Astrocyte (in vitro differentiated cells and primary cell): ENCODE results near the gene SELENOF. TPM values are rescaled to one million over a fixed set of nuclear protein-coding genes. Genes with fewer than 3 reads are reported as not detected.

ENCODE experiments used
- DNase-seq: peaks from one replicate; pipeline ENCODE4 v3.0.0-alpha.2; 2010; ENCODE audit warnings: low read depth
- FAIRE-seq: peaks from 2 replicates; lab custom pipeline; 2011; peaks lifted over from hg19 to GRCh38; lab: Jason Lieb, UNC
- H2AFZ ChIP-seq: 2 replicates; pipeline ENCODE4 v1.6.0; 2012; ENCODE audit warnings: low read depth, low read length, inconsistent platforms
- H3K27ac ChIP-seq: 2 replicates; pipeline ENCODE4 v1.5.1; 2011; ENCODE audit warnings: low read depth, low read length, inconsistent platforms
- H3K27me3 ChIP-seq: 2 replicates; pipeline ENCODE4 v1.6.0; 2011; ENCODE audit warnings: low read length, inconsistent platforms; ENCODE audit not compliant: insufficient read depth
- H3K36me3 ChIP-seq: 2 replicates; pipeline ENCODE4 v1.5.1; 2011; ENCODE audit warnings: low read length, inconsistent platforms; ENCODE audit not compliant: insufficient read depth
- H3K4me1 ChIP-seq: 2 replicates; pipeline ENCODE4 v1.5.1; 2011; ENCODE audit warnings: low read length, inconsistent platforms; ENCODE audit not compliant: insufficient read depth
- H3K4me2 ChIP-seq: 2 replicates; pipeline ENCODE4 v1.6.0; 2012; ENCODE audit warnings: low read length, inconsistent platforms
- H3K4me3 ChIP-seq: 2 replicates; pipeline ENCODE4 v1.5.1; 2011; ENCODE audit warnings: low read depth, mild to moderate bottlenecking, low read length, inconsistent platforms; ENCODE audit not compliant: insufficient read depth
- H3K79me2 ChIP-seq: 2 replicates; pipeline ENCODE4 v1.6.0; 2012; ENCODE audit warnings: mild to moderate bottlenecking, low read length, inconsistent platforms; ENCODE audit not compliant: insufficient read depth
- H3K9ac ChIP-seq: 2 replicates; pipeline ENCODE4 v1.6.0; 2012; ENCODE audit warnings: mild to moderate bottlenecking, low read length, inconsistent platforms
- H3K9me3 ChIP-seq: 2 replicates; pipeline ENCODE4 v1.5.1; 2012; ENCODE audit warnings: low read depth, mild to moderate bottlenecking, low read length, inconsistent platforms; ENCODE audit not compliant: insufficient read depth
- H4K20me1 ChIP-seq: 2 replicates; pipeline ENCODE4 v1.6.0; 2012; ENCODE audit warnings: low read length, inconsistent platforms; ENCODE audit not compliant: insufficient read depth
- H3K27ac Mint-ChIP-seq: one replicate; pipeline ENCODE4 v1.8.0; 2021; ENCODE audit warnings: mild to moderate bottlenecking, mixed read lengths; ENCODE audit not compliant: unreplicated experiment
- H3K27me3 Mint-ChIP-seq: one replicate; pipeline ENCODE4 v1.8.0; 2021; ENCODE audit warnings: low read depth, mixed read lengths; ENCODE audit not compliant: unreplicated experiment
- H3K36me3 Mint-ChIP-seq: one replicate; pipeline ENCODE4 v1.8.0; 2021; ENCODE audit warnings: low read depth, mixed read lengths; ENCODE audit not compliant: unreplicated experiment
- H3K4me1 Mint-ChIP-seq: one replicate; pipeline ENCODE4 v1.8.0; 2021; ENCODE audit warnings: low read depth, mixed read lengths; ENCODE audit not compliant: unreplicated experiment
- H3K4me3 Mint-ChIP-seq: one replicate; pipeline ENCODE4 v1.8.0; 2021; ENCODE audit warnings: mild to moderate bottlenecking, moderate library complexity, mixed read lengths; ENCODE audit not compliant: unreplicated experiment
- H3K9me3 Mint-ChIP-seq: one replicate; pipeline ENCODE4 v1.8.0; 2021; ENCODE audit warnings: mild to moderate bottlenecking, mixed read lengths; ENCODE audit not compliant: unreplicated experiment
- EZH2 ChIP-seq: IDR thresholded peaks from 2 replicates; pipeline ENCODE4 v1.6.1; 2012; ENCODE audit warnings: mild to moderate bottlenecking, low read length, inconsistent platforms; ENCODE audit not compliant: insufficient read depth
- total RNA-seq: library from RNA; stranded (reverse); gene quantifications from 2 replicates; pipeline ENCODE4 v1.2.1, GENCODE V29; 2021
- TF ChIP-seq, protein P1 (sequence below): IDR thresholded peaks from 2 replicates; pipeline ENCODE4 v1.5.1; 2011; ENCODE audit warnings: low read depth, mild to moderate bottlenecking, inconsistent platforms, low read length, moderate library complexity; ENCODE audit not compliant: insufficient read depth

The SELENOF gene
- total RNA-seq, 1 donor from 2014 or later: 193 TPM

DNA sequence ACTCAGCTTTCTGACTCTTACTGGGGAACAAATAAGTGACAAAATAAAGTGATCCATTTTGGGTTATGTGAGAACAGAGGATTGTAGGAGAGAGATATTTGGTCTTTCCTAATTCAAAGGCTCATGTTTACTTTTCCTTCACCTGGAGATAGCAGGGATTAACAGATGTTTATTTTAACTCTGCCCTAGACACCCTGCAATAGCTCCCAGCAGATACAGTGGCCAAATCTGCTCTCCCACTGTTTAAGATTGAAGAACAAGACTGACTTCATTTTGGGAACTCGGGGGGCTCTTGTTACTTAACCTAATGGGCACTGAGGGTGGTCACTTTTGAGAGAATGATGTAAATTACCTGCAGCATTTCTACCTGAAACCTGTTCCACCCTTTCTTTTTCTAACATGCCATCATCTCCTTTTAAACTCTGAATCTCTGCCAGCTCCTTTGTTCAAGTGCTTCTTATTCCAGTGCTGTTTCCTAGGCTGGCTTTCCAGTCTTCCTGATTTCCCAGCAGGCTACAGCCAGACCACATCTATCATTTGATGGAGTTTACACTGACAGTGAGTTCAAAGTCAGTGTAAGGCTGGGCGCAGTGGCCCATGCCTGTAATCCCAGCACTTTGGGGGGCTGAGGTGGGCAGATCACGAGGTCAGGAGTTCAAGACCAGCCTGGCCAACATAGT lies 90.0 kb downstream of the SELENOF start:
- H3K4me2 ChIP-seq: no peak overlapping the region
- TF ChIP-seq EZH2: no peak
- TF ChIP-seq, protein P1, sequence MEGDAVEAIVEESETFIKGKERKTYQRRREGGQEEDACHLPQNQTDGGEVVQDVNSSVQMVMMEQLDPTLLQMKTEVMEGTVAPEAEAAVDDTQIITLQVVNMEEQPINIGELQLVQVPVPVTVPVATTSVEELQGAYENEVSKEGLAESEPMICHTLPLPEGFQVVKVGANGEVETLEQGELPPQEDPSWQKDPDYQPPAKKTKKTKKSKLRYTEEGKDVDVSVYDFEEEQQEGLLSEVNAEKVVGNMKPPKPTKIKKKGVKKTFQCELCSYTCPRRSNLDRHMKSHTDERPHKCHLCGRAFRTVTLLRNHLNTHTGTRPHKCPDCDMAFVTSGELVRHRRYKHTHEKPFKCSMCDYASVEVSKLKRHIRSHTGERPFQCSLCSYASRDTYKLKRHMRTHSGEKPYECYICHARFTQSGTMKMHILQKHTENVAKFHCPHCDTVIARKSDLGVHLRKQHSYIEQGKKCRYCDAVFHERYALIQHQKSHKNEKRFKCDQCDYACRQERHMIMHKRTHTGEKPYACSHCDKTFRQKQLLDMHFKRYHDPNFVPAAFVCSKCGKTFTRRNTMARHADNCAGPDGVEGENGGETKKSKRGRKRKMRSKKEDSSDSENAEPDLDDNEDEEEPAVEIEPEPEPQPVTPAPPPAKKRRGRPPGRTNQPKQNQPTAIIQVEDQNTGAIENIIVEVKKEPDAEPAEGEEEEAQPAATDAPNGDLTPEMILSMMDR: no peak
- Mint-ChIP-seq H3K4me1 (peaks cover 16% of the 10 kb centered on the region), H3K27ac (no peak overlapping the region), H3K27me3 (peaks cover 7% of the 10 kb centered on the region), H3K36me3 (no peaks in the 10 kb centered on the region), H3K9me3 (no peaks in the 10 kb centered on the region), H3K4me3 (no peak overlapping the region)
- H3K36me3 ChIP-seq: no peaks in the 10 kb centered on the region
- H2AFZ ChIP-seq: no peak overlapping the region
- no peaks in the 10 kb centered on the region for H3K9me3 ChIP-seq
- H4K20me1 ChIP-seq: no peaks in the 10 kb centered on the region
- no peaks in the 10 kb centered on the region for H3K79me2 ChIP-seq
- no peaks in the 10 kb centered on the region for H3K4me1 ChIP-seq
- no peak overlapping the region for H3K4me3 ChIP-seq
- FAIRE-seq (no peak), DNase-seq (no peak)
- peaks cover 2% of the 10 kb centered on the region for H3K27me3 ChIP-seq
- H3K27ac ChIP-seq: no peak overlapping the region
- H3K9ac ChIP-seq: no peak overlapping the region

DNA sequence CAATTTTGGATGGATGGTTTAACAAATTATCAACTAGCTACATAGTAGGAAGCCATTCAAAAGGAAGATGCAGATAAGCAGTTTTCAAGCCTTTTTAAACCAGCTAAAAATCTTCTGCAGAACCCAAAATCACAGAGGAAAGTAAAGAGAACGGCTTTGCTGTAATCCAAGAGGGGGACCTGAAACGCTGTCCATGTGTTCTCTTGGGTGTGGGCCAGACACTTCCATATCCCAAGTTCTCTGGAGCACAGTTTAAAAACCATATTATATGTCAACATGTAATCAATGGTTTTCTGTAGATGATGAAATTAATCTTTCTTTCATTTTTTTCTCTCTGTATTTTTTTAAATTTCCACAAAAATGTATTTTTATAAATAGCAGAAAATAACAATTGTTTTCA lies 90.5 kb downstream of the SELENOF start:
- H3K27me3 ChIP-seq: peaks cover 2% of the 10 kb centered on the region
- Mint-ChIP-seq H3K9me3 (no peaks in the 10 kb centered on the region), H3K4me1 (peaks cover 16% of the 10 kb centered on the region), H3K36me3 (no peaks in the 10 kb centered on the region), H3K27me3 (peaks cover 7% of the 10 kb centered on the region), H3K27ac (no peak overlapping the region), H3K4me3 (no peak overlapping the region)
- no peaks in the 10 kb centered on the region for H3K4me1 ChIP-seq
- no peak overlapping the region for H3K27ac ChIP-seq
- H3K9ac ChIP-seq: no peak overlapping the region
- TF ChIP-seq, protein P1: no peak
- TF ChIP-seq EZH2: no peak
- no peaks in the 10 kb centered on the region for H3K9me3 ChIP-seq
- no peak for FAIRE-seq
- no peak overlapping the region for H2AFZ ChIP-seq
- H4K20me1 ChIP-seq: no peaks in the 10 kb centered on the region
- H3K4me3 ChIP-seq: no peak overlapping the region
- no peaks in the 10 kb centered on the region for H3K79me2 ChIP-seq
- no peaks in the 10 kb centered on the region for H3K36me3 ChIP-seq
- H3K4me2 ChIP-seq: no peak overlapping the region
- no peak for DNase-seq

DNA sequence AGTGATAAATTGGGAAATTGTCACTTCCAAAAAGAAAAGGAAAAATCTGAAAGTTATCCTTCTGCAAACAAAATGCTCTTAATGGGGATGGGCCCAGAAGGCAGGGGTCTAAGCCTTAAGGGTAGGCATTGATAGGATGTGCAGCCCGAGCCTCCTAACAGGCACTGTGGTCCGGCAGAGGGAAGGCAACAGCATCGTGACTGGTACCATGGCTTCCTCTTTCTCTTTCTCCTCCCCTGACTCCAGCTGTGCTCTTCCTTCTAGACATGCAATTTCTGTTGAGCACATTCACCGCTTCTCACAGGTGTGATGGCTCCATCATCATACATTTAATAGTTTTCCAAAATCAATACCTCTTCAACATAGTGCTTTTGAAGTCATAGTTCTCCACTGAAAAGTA lies 91.5 kb downstream of the SELENOF start:
- TF ChIP-seq EZH2: no peak
- TF ChIP-seq, protein P1: no peak
- no peak overlapping the region for H2AFZ ChIP-seq
- peaks cover 7% of the 10 kb centered on the region for H3K27me3 Mint-ChIP-seq
- no peak overlapping the region for H3K4me3 ChIP-seq
- DNase-seq (no peak), FAIRE-seq (no peak)
- H3K9me3 ChIP-seq: no peaks in the 10 kb centered on the region
- H4K20me1 ChIP-seq: no peaks in the 10 kb centered on the region
- no peaks in the 10 kb centered on the region for H3K36me3 Mint-ChIP-seq
- H3K4me3 Mint-ChIP-seq: no peak overlapping the region
- no peaks in the 10 kb centered on the region for H3K79me2 ChIP-seq
- H3K4me2 ChIP-seq: no peak overlapping the region
- no peaks in the 10 kb centered on the region for H3K36me3 ChIP-seq
- peaks cover 16% of the 10 kb centered on the region for H3K4me1 Mint-ChIP-seq
- no peaks in the 10 kb centered on the region for H3K9me3 Mint-ChIP-seq
- H3K4me1 ChIP-seq: no peaks in the 10 kb centered on the region
- no peak overlapping the region for H3K27ac ChIP-seq
- no peak overlapping the region for H3K27ac Mint-ChIP-seq
- H3K9ac ChIP-seq: no peak overlapping the region
- peaks cover 2% of the 10 kb centered on the region for H3K27me3 ChIP-seq
